ENCODE data around the gene KNDC1.
A peak's percentile ranks its signal among the peaks of the same experiment; 100 is the strongest.

KNDC1 gene

GRCh38 chr10:133258066-133258817 lies 98.2 kb downstream of the KNDC1 start:
- no peak for DNase-seq (ENCODE audit: low spot score)
- no peak for TF ChIP-seq CTCF (IDR thresholded peaks at IDR 0.05; ENCODE audit: extremely low read depth, missing control alignments)

GRCh38 chr10:133258818-133259601 lies 99.0 kb downstream of the KNDC1 start:
- TF ChIP-seq CTCF (IDR thresholded peaks at IDR 0.05; ENCODE audit: extremely low read depth, missing control alignments): no peak
- no peak for DNase-seq (ENCODE audit: low spot score)

- TF ChIP-seq CTCF (IDR thresholded peaks at IDR 0.05; ENCODE audit: extremely low read depth, missing control alignments): no peak
- DNase-seq (ENCODE audit: low spot score): no peak
These were observed 99.6 kb downstream of the KNDC1 start for GRCh38 chr10:133259602-133259989.

- TF ChIP-seq CTCF (IDR thresholded peaks at IDR 0.05; ENCODE audit: extremely low read depth, missing control alignments): no peak
- DNase-seq (ENCODE audit: low spot score): peak; percentile 79
These were observed 101.1 kb downstream of the KNDC1 start for GRCh38 chr10:133260895-133261725.

GRCh38 chr10:133261726-133262325 lies 101.8 kb downstream of the KNDC1 start:
- DNase-seq (ENCODE audit: low spot score): peak; percentile 98
- TF ChIP-seq CTCF (IDR thresholded peaks at IDR 0.05; ENCODE audit: extremely low read depth, missing control alignments): no peak

- DNase-seq (ENCODE audit: low spot score): no peak
- no peak for TF ChIP-seq CTCF (IDR thresholded peaks at IDR 0.05; ENCODE audit: extremely low read depth, missing control alignments)
These were observed 102.7 kb downstream of the KNDC1 start for GRCh38 chr10:133262696-133263095.
